Fibroblast of skin of back (primary cell): ENCODE data around the gene CCL23.
"Not testable (repeated sequence)": the region's sequence is repeated elsewhere in the genome, so short reads cannot be mapped to it uniquely, and the experiment has no call there.

Experiments used
- DNase-seq: peaks from one replicate; pipeline ENCODE4 v3.0.0-alpha.2; 2013

CCL23 gene

DNA sequence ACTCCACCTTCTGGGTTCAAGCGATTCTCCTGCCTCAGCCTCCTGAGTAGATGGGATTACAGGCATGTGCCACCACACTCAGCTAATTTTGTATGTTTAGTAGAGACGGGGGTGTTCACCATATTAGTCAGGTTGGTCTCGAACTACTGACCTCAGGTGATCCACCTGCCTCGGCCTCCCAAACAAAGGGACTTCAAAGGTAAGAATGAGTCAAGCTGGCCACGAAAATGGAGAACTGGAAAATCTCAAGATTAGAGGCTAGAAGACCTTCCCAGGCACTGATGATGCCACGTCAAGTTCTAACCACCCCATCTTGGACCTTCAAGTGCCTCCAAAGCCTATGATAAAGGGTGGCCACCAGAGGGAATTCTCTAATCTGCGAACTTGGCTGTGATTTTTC lies 15.1 kb downstream of the CCL23 start:
- DNase-seq = no peak

DNA sequence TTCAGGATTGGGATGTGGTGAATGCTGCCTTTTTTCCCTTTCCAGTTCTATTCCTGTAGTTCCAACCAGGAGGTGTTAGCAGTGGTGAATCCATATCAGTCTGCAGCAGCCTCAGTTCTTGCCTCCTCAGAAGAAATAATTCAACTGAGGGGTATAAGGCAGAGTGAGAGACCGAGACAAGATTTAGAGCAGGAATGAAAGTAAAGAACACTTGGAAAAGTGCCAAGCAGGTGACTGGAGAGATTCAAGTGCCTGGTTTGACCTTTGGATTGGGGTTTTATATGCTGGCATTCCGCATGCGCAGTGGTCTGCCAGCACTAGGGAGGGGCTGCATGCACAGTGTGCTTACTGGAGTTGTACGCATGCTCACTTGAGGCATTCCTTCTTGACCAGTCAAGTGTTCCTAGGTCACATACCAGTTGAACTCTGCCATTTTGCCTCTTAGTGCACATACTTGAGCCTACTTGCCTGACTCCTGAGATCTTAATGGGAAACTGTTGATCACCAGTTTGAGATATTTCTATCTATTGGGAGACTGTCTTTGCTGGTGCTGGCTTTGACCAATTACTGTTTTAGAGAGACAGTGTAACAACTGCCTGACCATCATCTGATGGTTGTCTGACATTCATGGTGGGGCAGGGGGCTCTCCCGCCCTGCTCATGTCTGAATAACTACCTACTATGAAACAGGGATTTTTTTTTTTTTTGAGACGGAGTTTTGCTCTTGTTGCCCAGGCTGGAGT lies 15.7 kb downstream of the CCL23 start:
- DNase-seq = no peak

GRCh38 chr17:36001110-36001771 lies 16.5 kb downstream of the CCL23 start, which contains the start of gene CCL15:
TSS of gene CCL15 (minus strand) at chr17:36001553. CDS start at chr17:36001492, 61 bp downstream.
- no peak for DNase-seq

DNA sequence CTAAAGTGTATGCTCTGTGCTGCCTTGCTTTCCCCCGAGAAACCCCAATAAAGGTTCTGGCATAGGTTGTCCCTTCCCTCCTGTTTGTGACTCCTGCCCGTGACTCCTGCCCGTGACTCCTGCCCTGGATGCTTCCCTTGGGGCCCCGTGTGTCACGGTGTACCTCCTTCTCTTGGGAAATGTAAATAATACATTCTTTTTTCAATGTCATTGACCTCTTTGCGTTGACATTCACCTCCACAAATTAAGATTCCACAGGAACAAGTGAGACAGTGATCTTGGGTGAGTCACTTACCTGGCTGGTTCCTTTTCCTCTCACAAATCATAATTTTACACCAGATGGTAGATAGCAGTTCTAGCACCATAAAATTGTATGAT lies 17.1 kb downstream of the CCL23 start:
- DNase-seq = no peak

DNA sequence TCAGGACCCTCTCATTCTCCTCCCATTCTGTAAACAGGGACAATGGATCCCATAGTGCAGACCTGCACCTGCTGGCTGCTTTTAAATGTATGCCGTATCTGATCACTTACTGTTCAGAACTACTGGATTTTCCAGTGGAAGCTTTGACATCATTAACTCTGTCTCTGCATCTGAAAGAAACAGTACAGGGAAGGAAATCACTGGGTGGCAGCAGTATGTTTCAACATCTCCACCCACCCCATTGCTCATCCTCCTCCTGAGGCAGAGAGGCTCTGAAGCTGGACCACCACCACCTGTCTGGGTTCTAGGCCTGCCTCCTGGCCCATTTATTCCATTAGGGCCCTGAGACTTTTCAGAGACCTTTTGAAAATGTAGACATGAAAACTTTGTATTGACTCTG lies 19.0 kb downstream of the CCL23 start:
- DNase-seq = no peak

GRCh38 chr17:35998018-35998545 lies 19.7 kb downstream of the CCL23 start:
- DNase-seq = no peak

GRCh38 chr17:35995346-35995745 lies 22.4 kb downstream of the CCL23 start:
- DNase-seq = not testable (repeated sequence)

GRCh38 chr17:35991075-35991474 lies 26.7 kb downstream of the CCL23 start:
- DNase-seq = no peak

DNA sequence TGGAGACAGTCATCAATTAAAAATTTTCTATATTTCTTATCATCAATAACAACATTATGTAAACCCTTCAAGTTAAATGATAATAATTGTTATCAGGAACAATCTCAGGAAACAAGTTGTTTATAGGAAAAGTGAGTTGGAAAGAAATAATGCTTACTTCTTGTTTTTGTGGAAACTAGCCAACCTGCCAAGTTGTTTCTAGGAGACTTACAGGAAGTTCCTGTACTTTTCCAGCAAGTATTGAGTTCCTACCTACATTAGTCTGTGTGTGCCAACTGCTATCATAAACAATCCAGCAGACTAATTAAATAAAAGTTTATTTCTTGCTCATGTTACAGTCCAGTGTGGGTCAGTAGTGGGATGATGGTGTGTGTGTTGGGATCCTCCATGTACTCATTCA lies 29.6 kb downstream of the CCL23 start:
- no peak for DNase-seq

DNA sequence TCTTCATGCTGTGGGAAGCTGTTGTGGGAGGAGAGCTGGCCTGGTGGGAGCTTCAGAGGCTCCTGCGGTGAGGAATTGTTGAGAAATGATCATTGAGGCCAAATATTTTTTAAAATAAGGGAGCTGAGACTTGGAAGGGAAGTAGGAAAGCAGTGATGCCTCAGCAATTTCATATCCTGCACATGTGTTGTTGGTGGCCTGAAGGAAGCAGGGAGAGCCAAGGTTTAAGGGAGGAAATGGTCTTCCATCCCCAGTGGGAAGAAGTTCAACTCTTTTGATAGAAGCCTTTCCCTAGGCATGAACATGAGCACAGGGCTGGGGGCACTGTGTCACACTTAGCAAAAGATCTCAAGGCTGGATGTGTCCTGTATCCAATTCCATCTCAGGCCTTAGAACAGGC lies 31.1 kb downstream of the CCL23 start, which contains the start of gene CCL14:
Gene CCL14 (minus strand): TSS at position 87 of the 400 bp plus-strand sequence. CDS start 80 bp downstream, at position 7.
- no peak for DNase-seq

DNA sequence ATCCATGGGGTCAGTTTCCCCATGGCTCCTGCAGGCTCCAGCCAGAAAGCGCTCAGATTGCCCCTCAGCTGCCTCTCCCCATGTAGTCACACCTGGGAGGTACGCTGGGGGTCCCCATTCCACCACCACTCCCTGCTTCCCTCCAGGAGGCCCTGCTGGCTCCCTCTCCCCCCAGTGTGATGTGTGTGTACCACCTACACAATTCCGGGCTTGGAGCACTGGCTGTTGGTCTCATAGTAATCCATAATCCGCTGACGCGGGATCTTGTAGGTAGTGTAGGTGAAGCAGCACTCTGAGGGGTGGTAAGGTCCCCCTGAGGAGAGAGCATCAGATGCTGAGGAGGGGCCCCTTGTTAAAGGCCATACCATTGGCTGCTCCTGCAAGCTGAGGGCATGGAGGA lies 33.6 kb downstream of the CCL23 start:
- no peak for DNase-seq

GRCh38 chr17:35982409-35983191 lies 35.2 kb downstream of the CCL23 start:
- no peak for DNase-seq

- no peak for DNase-seq
Measured at GRCh38 chr17:35981908-35982330, 35.9 kb downstream of the CCL23 start.

GRCh38 chr17:35981246-35981645 lies 36.5 kb downstream of the CCL23 start, which contains the start of gene CCL16:
TSS of gene CCL16 (minus strand) at chr17:35981497. CDS start at chr17:35981420, 77 bp downstream.
- no peak for DNase-seq

- DNase-seq = no peak
Measured at GRCh38 chr17:35978346-35978745, 39.4 kb downstream of the CCL23 start.

- DNase-seq = no peak
Measured at GRCh38 chr17:35977509-35977908, 40.3 kb downstream of the CCL23 start.

DNA sequence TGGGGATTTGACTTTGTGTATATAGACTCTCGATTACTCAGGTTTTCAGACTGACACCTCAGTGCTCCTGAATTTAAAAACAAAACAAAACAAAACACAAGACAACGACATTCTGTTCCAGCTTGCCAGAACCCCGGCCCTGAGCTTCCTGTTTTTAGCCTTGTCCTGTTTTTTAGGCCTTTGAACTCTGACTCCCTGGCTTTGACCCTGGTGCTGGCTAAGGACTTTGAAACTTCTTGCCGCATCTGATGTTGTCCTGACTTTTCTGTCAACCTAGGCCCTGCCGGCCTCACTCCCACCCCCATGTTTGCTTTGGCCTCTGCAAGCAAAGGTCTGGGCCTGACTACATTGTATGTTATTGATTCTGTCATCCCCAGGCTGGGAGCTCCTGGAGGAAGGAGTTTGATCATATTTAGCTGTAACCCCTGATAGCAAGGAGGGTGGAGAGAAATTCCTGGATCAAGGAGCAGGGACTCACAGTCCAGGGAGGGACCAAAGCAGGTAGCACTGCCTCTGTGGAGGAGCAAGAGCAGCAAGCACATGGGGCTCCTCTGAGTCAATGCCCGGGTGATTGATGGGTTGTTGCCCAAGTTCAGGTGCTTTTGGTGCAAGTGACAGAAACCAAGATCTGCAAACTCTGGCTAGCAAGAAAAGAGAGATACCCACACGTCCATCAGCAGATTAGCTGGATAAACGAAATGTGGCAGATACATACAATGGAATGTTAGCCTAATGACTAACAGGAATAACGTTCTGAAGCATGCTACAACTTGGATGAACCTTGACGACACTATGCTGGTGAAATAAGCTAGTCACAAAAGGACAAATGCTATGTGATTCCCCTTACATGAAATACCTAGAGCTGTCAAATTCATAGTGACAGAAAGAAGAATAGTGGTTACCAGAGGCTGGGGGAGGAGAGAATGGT lies 44.2 kb downstream of the CCL23 start:
- peak; percentile 63 for DNase-seq

DNA sequence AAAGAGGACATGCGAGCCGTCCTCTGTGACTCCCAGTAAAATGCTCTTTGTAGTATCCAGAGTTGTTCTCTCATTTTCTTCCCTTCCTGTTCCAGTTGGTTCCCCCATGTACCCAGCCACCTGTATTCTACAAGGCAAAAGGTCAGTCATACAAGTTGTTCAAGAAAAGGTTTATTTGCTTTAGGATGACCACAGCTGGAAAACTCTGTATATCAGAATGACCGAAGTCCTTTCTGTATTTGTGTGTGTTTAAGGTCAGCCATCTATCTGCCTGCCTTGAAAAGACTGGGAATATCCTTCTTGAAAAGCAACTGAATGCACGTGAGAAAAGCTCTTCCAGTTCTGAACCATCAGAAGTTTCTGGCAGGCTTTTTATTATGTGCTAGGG lies 44.8 kb downstream of the CCL23 start:
- no peak for DNase-seq

DNA sequence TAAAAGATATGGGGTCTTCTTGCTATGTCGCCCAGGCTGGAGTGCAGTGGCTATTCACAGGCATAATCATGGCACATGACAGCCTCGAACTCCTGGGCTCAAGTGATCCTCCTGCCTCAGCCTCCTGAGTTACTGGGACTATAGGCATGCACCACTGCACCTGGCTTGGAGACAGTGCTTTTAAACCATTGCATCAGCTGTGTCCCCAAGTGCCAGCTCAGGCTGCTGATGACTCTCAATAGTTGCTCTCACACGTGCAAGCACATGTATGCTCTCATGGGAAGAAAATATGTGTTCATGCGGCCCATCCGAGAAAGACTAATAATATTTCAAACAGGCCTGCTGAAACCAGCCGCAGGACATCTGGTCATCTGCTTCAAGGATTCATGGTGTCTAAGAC lies 45.2 kb downstream of the CCL23 start:
- no peak for DNase-seq

GRCh38 chr17:35972066-35972465 lies 45.7 kb downstream of the CCL23 start:
- no peak for DNase-seq

DNA sequence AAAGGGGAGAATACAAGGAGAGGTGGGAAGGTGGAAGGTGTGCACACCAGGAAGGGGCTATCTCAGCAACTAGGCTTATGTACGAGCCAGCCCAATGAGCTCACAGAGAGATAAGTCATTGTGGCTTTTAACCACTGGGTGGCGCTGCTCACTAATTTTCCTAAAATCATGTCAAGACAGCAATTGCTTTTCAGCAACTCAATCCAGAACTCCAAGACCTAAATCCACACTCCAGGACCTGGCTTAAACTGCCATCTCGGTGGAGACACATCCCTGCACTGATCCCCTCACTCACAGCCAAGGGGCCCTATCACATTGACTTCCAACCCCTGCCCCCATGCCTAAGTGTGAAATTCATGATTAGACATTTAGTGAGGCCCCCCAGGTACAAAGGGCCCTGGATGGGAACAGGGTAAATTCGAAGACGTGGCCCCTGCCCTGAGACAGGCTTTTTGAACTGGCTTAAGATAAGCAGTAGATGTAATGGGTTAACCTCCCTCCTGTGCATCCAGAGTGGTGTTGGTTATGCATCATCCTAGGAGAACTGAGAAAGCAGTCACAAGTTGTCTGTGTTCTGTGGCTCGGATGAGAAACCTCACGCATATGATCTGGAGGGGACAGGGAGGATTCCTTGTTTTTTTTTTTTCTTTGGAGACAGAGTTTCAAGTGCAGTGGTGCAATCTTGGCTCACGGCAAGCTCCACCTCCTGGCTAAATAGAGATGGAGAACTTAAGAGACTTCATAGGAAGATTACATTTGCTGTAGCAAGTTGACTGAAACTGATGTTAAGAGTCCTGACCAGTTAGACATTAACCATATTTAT lies 48.0 kb downstream of the CCL23 start:
- peak; percentile 60 for DNase-seq
